ENCODE results near the gene S1PR2.
"Not testable (repeated sequence)": the region's sequence is repeated elsewhere in the genome, so short reads cannot be mapped to it uniquely, and the experiment has no call there.

Gene S1PR2

GRCh38 chr19:10222201-10222890, 8.8 kb downstream of the S1PR2 start:
- no peak for DNase-seq

DNA sequence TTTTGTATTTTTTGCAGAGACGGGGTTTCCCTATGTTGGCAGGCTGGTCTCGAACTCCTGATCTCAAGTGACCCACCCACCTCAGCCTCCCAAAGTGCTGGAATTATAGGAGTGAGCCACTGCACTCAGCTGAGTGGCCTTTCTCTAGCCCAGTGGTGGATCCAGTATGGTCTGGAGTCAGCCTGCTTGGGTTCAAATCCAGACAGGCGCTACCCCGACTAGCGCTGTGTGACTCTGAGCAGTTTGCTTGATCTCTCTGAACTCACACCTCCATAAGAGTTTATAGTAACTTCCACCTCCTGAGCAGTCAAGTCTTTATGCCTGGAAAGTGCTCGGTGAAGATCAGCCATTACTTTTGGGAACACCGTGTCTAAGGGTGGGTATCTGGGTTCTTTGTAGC, 10.4 kb downstream of the S1PR2 start:
- no peak for DNase-seq

- DNase-seq, result peak; percentile 67
Observed at GRCh38 chr19:10219678-10220077, 11.5 kb downstream of the S1PR2 start.

DNA sequence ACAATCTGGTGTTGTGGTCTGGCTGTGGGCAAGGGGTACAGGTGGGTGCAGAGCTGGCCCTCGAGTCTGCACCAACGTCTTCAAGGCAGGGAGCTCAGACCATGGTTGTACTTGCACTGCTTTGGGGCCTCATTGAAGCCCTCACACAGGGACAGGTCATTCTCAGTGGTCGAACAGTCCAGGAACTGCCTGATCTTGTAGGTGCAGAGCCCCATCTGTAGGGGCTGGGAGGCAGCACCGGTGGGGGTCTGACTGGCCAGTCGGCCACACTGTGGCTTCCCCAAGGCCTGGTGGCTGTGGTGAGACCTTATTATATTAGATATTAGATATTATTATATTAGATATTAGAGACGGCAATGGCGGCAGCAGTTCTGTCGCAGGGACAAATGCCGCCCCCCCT, 14.0 kb downstream of the S1PR2 start:
- DNase-seq, result no peak

- no peak for DNase-seq
Observed at GRCh38 chr19:10214784-10215183, 16.3 kb downstream of the S1PR2 start.

DNA sequence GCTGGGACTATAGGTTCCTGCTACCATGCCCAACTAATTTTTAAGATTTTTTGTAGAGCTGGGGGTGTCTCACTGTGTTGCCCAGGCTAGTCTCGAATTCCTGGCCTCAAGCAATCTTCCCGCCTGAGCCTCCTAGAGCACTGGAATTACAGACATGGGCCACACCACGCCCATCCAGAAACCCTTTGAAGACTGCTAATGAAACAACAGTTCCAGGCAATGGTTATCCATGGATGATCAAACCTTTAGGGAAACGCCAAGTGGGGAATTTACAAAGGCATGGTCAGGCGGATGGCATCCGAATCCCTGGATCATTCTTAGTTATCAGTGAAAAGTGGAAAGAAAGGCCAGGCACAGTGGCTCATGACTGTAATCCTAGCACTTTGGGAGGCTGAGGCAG, 19.4 kb downstream of the S1PR2 start:
- DNase-seq, result no peak

GRCh38 chr19:10211061-10211460, 20.1 kb downstream of the S1PR2 start:
- no peak for DNase-seq

DNA sequence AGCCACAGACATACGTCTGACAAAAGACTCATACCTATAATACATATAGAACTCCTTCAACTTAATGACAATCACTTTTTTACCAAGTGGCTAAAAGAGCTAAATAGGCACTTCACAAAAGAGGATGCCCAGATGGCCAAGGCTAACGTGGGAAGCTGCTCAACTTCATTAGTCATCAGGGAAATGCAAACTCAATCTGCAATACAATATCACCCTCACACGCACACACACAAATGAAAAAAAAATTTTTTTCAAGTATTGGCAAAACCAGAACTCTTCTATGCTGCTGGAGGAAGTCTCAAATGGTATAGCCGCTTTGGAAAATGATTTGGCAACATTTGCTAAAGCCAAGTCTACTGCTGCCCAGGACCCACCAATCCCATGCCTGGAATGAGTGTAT, 21.8 kb downstream of the S1PR2 start:
- no peak for DNase-seq

DNA sequence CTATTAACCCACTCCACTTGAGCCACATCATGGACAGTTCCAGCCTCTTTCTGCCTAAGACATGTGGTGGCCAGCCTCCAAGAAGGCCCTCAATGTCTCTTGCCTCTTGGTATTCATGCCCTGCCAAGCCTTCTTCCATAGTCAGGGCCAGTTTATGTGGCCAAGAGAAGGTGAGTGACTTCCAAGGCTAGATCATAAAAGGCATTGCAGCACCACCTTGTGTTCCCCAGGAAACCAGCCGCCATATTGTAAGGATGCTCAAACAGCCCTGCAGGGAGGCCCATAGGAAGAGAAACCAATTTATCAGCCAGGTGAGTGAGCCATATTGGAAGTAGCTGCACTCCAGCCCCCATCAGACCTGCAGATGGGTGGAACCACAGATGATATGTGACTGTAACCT, 24.1 kb downstream of the S1PR2 start:
- DNase-seq, result no peak

DNA sequence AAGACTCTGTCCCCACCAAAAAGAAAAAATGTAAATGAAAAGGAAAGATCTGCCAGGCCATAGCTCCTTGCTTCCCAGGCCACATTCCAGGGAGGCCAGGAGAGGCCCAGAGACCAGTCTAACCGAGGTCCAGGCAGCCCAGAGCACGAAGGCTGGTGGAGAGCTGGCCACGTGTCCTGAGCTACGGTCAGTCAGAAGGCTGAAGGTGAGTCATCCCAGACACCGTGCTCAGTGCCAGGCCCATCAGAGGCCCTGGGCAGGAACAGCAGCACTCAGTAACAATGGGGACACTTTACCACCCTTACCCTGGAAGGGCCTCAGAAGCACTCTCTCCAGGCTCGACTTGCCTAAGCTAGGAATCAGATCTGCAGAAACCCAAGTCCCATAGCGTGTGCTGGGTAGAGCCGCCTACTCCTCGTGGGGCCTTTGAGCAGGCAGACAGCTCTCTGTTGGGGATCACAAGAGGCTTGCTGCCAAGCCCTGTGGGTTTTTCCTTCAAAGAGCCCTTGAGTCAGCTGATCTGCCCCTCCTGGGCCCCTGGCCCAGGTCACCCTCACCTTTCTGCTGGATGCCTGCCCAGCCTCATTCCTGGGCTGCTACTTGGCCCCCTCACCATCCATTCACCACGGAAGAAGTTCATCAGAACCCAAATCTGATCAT, 24.8 kb downstream of the S1PR2 start:
- no peak for DNase-seq

DNA sequence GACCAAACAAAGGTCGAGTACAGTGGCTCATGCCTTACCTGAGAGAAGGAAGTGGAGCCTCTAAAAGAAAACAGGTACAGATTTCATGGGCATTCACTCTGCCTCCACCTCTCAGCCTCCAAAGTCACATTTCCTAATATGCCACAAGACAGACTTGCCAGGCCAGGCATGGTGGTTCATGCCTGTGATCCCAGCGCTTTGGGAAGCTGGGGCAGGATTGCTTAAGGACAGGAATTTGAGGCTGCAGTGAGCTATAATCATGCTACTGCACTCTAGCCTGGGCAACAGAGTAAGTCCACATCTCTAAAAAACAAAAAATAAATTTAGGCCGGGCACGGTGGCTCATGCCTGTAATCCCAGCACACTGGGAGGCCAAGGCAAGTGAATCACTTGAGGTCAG, 25.5 kb downstream of the S1PR2 start:
- no peak for DNase-seq

DNA sequence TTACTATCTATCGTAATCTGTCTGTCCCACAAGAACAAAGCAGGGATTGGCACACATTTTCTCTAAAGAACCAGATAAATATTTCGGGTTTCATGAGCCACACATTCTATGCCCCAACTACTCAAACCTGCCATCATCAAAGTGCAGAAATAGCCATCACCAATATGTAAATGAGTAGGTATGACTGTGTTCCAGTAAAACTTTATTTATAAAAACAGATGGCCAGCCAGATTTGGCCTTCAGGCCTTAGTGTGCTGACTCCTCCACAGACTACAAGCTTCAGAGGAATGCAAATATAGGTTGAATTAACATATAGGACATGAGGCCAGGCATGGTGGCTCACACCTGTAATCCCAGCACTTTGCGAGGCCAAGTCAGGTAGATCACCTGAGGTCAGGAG, 27.4 kb downstream of the S1PR2 start:
- DNase-seq, result no peak

DNA sequence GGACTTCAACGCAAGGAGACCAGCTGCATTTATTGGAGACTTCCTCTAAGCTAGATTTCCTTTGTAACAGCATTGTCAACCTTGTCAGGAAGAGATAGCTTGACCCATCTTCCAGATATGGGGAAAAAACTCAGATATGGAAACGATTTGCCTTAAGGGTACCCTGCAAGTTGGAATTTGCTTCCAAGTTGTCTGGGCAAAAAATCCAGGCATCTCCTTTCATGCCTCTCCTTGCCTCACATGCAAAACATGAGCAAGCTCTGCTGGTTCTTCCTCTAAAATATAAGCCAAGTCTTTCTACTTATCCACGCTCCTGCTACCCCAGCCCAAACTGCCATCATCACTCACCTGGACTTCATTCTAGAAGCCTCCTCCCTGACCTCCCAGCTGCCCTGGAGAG, 30.0 kb downstream of the S1PR2 start:
- no peak for DNase-seq

GRCh38 chr19:10200101-10200500, 31.0 kb downstream of the S1PR2 start:
- DNase-seq, result not testable (repeated sequence)

- DNase-seq, result peak; percentile 36
Observed at GRCh38 chr19:10198889-10199644, 32.1 kb downstream of the S1PR2 start.

DNA sequence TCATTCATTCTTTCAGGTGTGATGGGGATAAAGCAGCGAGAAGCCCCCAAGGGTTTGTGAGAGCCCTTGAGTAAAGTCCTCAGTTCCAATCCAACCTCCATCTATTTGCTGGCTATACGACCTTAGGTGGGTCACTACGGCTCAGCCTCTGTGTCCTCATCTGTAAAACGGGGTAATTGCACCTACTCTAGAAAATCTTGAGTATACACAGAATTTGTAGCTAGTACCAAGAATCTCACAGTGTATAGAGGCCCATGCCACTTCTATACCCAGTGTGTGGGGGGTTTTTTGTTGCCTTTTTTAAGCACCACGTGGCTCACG, 36.0 kb downstream of the S1PR2 start:
- DNase-seq, result no peak

GRCh38 chr19:10194500-10195198, 36.5 kb downstream of the S1PR2 start, which contains the start of gene DNMT1:
Gene DNMT1, minus strand, starts transcription at chr19:10194953. Its CDS starts 54 bp downstream, at chr19:10194899.
- peak; percentile 98 for DNase-seq

- DNase-seq, result peak; percentile 12
Observed at GRCh38 chr19:10193790-10194499, 37.2 kb downstream of the S1PR2 start.

DNA sequence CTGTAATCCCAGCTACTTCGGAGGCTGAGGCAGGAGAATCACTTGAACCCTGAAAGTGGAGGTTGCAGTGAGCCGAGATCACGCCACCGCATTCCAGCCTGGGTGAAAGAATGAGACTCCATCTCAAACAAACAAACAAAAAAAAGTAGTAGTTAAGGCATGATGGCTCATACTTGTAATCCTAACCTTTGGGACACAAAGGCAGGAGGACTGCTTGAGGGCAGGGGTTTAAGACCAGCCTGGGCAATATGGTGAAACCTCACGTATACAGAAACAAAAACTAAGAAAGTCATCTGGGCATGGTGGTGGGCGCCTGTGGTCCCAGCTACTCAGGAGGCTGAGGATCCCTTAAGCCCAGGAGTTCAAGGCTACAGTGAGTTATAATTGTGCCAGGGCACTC, 38.2 kb downstream of the S1PR2 start:
- no peak for DNase-seq

- DNase-seq, result no peak
Observed at GRCh38 chr19:10191347-10191746, 39.8 kb downstream of the S1PR2 start.

DNA sequence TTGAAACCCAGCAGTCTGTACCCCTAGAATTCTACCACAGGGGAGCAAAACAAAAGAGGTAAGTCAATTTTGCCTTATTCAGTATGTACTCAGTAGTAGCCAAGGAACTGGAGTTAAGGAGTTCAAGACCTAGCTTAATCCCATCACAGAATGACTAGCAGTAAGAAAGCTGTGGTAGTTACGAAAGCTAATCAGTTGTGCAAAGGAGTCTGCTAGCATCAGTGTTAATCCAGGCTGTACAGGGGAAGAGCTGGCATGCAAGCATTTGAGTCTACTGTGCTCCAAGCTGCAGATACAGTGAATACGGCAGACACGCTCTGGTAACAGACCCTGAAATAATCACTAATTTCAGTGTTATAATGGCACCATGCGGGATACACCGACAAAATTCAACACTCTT, 41.1 kb downstream of the S1PR2 start:
- DNase-seq, result no peak

GRCh38 chr19:10189616-10190015, 41.5 kb downstream of the S1PR2 start:
- no peak for DNase-seq

- no peak for DNase-seq
Observed at GRCh38 chr19:10187315-10187714, 43.8 kb downstream of the S1PR2 start.

Measured in CD4-positive, alpha-beta T cell treated with Interleukin-21 for 1 hour (primary cell).